NT2/D1 (cell line): ENCODE results near the gene CNTNAP1.

Source experiments
- SUZ12 ChIP-seq: IDR thresholded peaks from 2 replicates; pipeline ENCODE4 v1.6.1; 2011; ENCODE audit not compliant: insufficient read length, insufficient read depth; ENCODE audit errors: extremely low read depth
- YY1 ChIP-seq: IDR thresholded peaks from 2 replicates; pipeline ENCODE4 v1.6.1; 2011; ENCODE audit not compliant: insufficient read length, insufficient read depth
- ZNF274 ChIP-seq: IDR thresholded peaks from 2 replicates; pipeline ENCODE4 v1.6.1; 2011; ENCODE audit warnings: mild to moderate bottlenecking, low read depth, low read length

DNA sequence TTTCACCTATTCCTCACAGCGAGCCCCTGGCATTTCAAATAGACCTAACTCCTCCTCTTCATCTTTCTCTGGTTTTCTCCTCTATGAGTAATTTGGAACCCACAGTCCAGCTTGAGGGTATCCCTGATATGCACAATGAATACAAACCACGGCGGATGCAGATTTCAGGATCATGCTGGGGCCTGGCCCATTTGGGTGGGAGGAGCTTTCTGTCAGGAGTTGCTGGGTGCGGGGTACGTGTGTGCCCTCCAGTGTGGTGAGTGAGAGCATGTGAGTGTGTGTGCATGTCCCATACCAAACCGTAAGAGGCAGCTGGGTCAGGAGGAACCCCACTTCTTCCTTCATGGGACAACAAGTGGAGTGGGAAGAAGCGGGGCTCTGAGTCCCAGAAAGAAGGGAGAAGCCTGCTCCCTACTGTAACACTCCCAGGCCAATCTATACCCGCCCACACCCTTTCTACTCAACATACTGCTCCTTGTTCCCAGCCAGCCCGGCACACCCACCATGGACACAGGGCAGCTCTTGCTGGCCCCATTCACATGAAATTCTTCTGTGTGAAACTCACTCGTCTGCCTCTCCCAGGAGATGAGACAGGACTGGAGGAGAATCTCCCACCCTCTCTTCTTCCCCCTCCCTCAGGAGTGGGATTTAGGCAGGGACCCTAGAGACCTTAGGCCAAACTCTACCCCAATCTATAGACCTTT, 18.4 kb downstream of the CNTNAP1 start:
- TF ChIP-seq YY1 (no peak), ZNF274 (no peak), SUZ12 (no peak)
